GM20431 (cell line): ENCODE measurements around the gene XPR1.
"Not testable (repeated sequence)": the region's sequence is repeated elsewhere in the genome, so short reads cannot be mapped to it uniquely, and the experiment has no call there.

Experiments
- in situ Hi-C: fragments of 300-500 bp; cut with MseI, MboI; formaldehyde crosslinking; loops from one replicate; pipeline ENCODE4 v1.15.0; 2020; ENCODE audit warnings: low sequenced_read_pairs; ENCODE audit not compliant: unreplicated experiment

The XPR1 gene

GRCh38 chr1:180769889-180770288 is 138.1 kb downstream of the XPR1 start:
- in situ Hi-C loops: no loop called here

- in situ Hi-C loops: no loop called here
These were observed 141.5 kb downstream of the XPR1 start for GRCh38 chr1:180773210-180773865.

DNA sequence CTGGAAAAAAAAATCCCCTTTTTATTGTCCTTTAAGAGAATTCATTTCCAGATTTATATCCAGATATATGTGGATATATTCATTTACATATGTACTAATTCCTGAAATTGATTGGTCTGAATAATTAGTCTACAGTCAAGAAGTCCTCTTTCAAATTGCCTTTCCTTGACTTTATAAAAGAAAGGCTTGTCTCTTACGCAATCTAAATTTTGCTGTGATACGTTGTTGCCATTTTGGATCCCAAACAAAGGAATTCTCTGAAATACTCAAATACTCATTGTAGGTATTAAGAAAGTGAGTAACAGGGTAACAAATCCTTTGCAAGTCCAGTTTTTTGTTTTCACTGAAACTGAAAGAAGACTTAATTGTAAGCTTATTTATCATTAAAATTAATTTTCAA is 144.0 kb downstream of the XPR1 start:
- in situ Hi-C loops: no loop called here

DNA sequence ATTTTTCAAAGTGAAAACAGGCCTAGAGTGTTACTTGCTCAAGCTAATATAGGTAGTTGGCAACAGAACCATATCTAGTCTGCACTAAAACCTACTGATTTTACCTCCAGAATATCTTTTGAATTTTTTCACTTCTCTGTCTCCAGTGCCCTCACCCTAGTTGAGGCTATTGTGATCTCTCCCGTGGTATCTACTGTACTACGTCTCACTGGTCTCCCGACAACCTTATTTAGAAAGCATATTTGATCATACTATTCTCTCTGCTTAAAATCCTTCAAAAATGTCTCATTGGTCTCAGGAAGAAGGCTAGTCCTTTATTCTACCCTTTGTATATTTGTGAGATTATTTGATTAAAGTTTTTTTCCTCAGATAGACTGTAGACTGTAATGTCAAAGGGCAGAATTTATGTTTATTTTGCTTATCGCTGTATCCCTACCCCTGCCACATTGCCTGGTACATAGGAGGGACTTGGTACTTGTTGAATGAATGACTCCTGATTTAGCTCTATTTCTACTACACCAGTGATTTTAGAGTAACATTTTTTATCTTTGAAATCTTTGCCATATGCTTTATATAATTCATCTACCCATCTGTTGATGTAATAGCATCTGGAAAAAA is 145.4 kb downstream of the XPR1 start:
- in situ Hi-C loops: no loop called here

DNA sequence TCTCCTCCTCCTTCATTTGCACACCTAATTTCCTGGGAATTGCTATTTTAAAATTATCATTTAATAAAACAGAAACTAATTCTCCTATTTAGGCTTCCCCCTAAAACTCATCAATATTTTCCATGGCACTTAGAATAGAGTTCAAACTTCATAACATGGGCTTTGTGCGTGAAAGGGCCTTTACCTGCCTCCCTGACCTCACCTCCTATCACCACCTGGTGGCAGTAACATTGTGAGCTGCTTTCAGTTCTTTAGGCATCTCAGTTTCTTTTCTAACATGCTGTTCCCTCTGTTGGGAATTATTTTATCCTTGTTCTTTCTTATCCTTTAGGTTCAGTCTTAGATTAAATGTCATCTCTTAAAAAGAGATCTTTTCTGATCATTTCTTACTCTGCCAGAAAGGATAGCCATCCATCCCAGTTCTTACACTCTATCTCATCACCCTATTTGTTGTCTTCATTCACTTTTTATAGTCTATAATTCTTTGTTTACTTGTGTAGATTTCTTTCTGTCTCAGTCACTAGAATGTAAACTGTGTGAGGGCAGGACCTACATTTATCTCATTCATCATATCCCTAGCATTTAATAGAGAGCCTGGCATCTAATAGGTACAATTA is 147.1 kb downstream of the XPR1 start:
- in situ Hi-C loops: no loop called here

- in situ Hi-C loops: no loop called here
These were observed 147.8 kb downstream of the XPR1 start for GRCh38 chr1:180779584-180779983.

- in situ Hi-C loops: no loop called here
These were observed 149.9 kb downstream of the XPR1 start for GRCh38 chr1:180781718-180782117.

DNA sequence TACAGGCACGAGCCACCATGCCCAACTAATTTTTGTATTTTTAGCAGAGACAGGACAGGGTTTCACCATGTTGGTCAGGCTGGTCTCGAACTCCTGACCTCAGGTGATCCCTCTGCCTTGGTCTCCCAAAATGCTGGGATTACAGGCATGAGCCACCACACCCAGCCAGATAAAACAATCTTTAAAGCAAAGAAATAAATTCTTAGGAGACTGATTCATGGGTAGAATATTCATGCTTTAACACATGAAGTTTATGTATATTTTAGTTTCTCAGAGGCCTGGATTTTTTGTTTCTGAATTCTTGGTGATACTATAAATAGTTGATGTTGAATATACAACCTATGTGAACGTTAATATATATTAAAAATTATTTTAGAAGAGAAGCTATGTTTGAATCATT is 153.5 kb downstream of the XPR1 start:
- in situ Hi-C loops: no loop called here

- in situ Hi-C loops: no loop called here
These were observed 154.1 kb downstream of the XPR1 start for GRCh38 chr1:180785887-180786286.

DNA sequence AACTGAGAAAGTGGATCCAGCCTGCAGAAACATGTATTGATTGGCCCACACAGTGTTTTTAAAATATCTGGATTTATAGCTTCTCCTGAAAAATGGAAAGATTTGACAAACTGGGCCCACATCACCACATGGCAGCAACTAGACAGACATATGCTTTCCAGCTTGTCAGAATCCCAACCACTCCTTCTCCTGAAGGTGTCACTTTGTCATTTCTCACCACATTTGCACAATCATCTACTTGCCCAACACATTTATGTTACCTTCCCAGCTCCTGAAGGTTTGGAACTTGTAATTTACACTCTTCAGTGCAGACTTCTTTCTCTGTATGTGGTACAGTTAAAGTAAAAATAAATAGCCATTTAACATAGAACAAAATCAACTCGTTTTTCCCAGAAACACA is 154.8 kb downstream of the XPR1 start:
- in situ Hi-C loops: no loop called here

DNA sequence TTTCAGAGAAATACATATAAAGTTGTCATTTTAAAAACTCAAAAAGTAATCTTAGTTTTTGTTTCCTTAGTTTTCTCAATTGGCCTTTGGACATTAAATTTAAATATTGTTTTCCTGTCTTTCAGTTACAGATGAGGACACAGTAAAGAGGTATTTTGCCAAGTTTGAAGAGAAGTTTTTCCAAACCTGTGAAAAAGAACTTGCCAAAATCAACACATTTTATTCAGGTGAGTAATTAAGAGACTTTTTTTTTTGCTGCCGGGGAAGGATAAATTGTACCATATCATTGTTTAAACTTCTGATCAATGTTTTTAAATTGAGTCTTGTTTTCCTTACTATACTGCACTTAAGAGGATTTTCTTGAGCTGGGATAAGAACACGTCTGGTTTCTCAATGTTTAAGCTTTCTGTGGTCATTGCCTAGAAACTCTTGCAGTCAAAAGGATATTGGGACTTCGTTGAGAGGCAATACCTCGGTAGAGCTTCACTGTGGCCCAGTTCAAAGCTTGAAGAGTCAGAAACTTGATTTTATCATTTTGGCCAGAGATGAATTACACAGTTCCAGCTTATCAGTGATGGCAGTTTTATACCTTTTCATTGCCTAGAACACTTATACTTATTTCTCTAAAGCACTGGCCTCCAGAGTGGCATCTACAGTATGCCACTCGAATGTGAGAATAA is 155.9 kb downstream of the XPR1 start:
- in situ Hi-C loops: no loop called here

GRCh38 chr1:180789460-180789859 is 157.6 kb downstream of the XPR1 start:
- in situ Hi-C loops: no loop called here

DNA sequence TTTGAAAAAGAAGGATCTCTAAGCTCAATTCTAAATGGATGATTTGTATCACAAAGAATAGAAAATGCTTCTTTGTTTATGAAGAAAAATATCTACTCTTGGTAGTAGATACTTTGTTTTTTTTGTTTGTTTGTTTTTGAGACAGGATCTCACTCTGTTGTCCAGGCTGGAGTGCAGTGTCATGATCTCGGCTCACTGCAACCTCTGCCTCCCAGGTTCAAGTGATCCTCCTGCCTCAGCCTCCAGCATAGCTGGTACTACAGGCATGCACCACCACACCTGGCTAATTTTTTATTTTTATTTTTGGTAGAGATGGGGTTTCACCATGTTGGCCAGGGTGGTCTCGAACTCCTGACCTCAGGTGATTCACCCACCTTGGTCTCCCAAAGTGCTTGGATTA is 159.3 kb downstream of the XPR1 start:
- in situ Hi-C loops: not testable (repeated sequence)

DNA sequence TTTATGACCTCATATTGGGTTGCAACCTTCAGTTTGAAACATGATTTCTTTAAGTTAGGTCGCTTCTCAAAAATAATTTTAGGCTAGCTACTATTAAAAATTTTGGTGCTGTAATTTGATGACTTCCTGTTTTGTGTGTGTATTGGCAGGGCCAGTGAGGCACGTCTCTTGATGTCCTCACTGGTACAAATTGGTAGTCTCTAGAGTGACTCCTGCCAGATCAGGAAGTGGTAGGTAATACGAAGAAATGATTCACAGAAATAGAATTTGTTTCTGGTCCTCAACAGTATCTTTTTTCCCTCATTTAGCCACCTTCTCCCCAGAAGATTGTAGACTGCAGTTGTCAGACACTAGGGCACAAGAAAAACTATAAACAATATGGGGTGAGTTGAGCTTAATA is 160.0 kb downstream of the XPR1 start:
- in situ Hi-C loops: no loop called here

DNA sequence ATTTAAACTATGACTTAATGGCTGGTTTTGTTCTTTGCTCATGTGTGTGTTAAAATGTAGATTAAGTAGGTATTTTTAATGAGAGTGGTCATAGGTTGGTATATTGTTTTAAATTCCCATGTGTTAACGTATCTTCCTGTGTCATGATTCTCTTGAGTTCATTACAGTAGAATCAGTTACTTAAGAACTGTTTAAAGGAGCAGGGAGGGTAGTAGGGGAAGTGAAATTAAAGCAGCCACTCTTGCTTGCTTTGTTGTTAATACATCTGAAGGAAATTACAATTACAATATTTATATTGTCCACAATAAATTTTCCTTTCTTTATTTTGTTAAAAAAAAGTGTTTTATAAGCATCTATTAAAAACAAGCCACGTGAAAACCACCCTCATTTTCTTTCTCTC is 161.6 kb downstream of the XPR1 start:
- in situ Hi-C loops: no loop called here

DNA sequence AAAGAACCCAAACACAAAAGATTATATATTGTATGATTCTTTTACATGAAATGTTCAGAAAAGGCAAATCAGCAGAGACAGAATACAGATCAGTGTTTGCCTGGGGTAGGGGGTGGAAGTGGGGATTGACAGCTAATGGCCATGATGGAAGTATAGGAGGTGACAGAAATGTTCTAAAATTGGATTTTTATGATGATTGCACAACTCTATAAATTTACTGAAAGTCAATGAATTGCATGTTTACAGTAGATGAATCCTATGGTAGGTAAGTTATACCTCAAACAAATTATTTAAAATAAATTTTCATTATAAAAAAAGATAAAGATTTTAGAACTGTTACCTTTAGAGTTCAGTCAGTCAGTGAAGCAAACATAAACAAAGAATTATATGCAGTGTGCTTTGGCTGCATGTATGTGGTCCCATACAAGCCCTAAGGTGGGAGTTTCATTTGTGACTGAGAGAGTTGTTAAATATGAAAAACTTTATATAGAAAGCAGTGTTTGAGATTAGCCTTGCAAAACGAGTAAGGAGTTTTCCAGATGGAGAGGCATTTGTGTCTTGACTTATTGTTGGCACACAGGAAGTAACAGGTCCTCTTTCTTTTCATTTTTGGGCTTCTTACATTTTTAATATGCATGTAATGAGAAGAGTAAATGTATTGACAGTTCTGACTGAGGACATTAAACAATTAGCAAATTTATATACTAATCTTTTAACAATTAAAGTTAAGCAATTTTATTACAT is 165.2 kb downstream of the XPR1 start:
- in situ Hi-C loops: no loop called here

- in situ Hi-C loops: no loop called here
These were observed 169.1 kb downstream of the XPR1 start for GRCh38 chr1:180800945-180801344.

- in situ Hi-C loops: no loop called here
These were observed 171.0 kb downstream of the XPR1 start for GRCh38 chr1:180802813-180803212.

DNA sequence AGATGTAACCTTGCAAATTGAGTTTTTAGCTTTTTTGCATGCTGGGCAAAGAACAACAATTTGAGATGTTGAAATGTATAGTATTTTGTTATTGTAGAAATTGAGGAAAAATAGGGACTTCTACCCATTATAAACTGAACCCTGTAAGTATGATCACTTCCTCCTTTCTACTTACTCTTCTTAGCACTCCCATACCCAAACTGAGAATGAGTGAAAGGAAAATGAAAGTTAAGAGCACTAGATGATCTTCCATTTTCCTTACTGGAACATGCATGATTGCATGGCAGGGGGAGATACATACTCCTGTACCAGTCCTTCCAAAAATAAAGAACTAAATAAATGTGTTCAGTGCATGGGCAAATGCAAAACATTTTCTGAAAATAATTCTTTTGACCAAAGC is 173.5 kb downstream of the XPR1 start:
- in situ Hi-C loops: no loop called here

- in situ Hi-C loops: no loop called here
These were observed 179.5 kb downstream of the XPR1 start for GRCh38 chr1:180811298-180811697.

DNA sequence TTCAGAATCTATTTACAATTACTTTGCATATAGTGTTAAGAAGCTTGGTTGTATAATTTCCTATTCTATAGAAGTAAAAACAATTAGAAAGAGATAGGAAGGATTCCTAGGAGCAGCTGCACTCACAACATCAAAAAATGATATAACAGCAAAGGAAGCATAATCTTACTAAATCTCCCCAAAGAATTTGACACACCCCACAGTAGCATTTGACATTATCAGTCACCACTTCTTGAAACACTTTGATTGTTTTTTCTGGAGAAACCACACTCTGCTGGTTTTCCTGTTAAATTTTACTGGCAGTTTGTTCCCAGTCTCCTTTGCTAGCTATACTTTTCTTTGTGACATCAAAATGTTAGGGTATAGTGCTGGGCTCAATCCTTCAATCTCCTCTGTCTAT is 180.1 kb downstream of the XPR1 start:
- in situ Hi-C loops: no loop called here
